ENCODE results near the gene MYLK3.
"Not testable (repeated sequence)": the region's sequence is repeated elsewhere in the genome, so short reads cannot be mapped to it uniquely, and the experiment has no call there.

Gene MYLK3

GRCh38 chr16:46695937-46696336, 52.2 kb downstream of the MYLK3 start:
- no peak for DNase-seq (ENCODE audit: low read depth, low spot score)
- H3K27ac ChIP-seq: no peak overlapping the region

- no peak overlapping the region for H3K27ac ChIP-seq
- DNase-seq (ENCODE audit: low read depth, low spot score): no peak
Observed at GRCh38 chr16:46693598-46693997, 54.5 kb downstream of the MYLK3 start.

GRCh38 chr16:46691726-46692125, 56.4 kb downstream of the MYLK3 start:
- no peak for DNase-seq (ENCODE audit: low read depth, low spot score)
- no peak overlapping the region for H3K27ac ChIP-seq

- DNase-seq (ENCODE audit: low read depth, low spot score): no peak
- peak overlapping the region; percentile 87 for H3K27ac ChIP-seq
Observed at GRCh38 chr16:46690281-46691178, 57.6 kb downstream of the MYLK3 start.

GRCh38 chr16:46689365-46690280, 58.5 kb downstream of the MYLK3 start, which contains the start of gene ORC6:
ORC6 (plus strand) TSS chr16:46689659; CDS start chr16:46689706, 47 bp downstream.
- peak; percentile 73 for DNase-seq (ENCODE audit: low read depth, low spot score)
- peak within 1 kb of the TSS; percentile 87 for H3K27ac ChIP-seq

- DNase-seq (ENCODE audit: low read depth, low spot score): peak; percentile 95
- peak within 1 kb of the TSS; percentile 87 for H3K27ac ChIP-seq
Observed at GRCh38 chr16:46688654-46689364, 59.3 kb downstream of the MYLK3 start, which contains the start of gene VPS35. VPS35 (minus strand) TSS chr16:46689178; CDS start chr16:46689133, 45 bp downstream.

GRCh38 chr16:46688101-46688653, 60.0 kb downstream of the MYLK3 start:
- DNase-seq (ENCODE audit: low read depth, low spot score): peak; percentile 72
- peak overlapping the region; percentile 87 for H3K27ac ChIP-seq

GRCh38 chr16:46687486-46687885, 60.7 kb downstream of the MYLK3 start:
- DNase-seq (ENCODE audit: low read depth, low spot score): no peak
- H3K27ac ChIP-seq: peak overlapping the region; percentile 87

GRCh38 chr16:46686815-46687473, 61.2 kb downstream of the MYLK3 start:
- peak overlapping the region; percentile 87 for H3K27ac ChIP-seq
- no peak for DNase-seq (ENCODE audit: low read depth, low spot score)

GRCh38 chr16:46681867-46682266, 66.3 kb downstream of the MYLK3 start:
- DNase-seq (ENCODE audit: low read depth, low spot score); H3K27ac ChIP-seq: not testable (repeated sequence)

- not testable (repeated sequence) for DNase-seq (ENCODE audit: low read depth, low spot score); H3K27ac ChIP-seq
Observed at GRCh38 chr16:46677943-46678342, 70.2 kb downstream of the MYLK3 start.

- peak; percentile 12 for DNase-seq (ENCODE audit: low read depth, low spot score)
- H3K27ac ChIP-seq: peak overlapping the region; percentile 39
Observed at GRCh38 chr16:46673320-46674013, 74.7 kb downstream of the MYLK3 start.

GRCh38 chr16:46662123-46662522, 86.0 kb downstream of the MYLK3 start:
- no peak for DNase-seq (ENCODE audit: low read depth, low spot score)
- no peak overlapping the region for H3K27ac ChIP-seq

GRCh38 chr16:46658925-46659324, 89.2 kb downstream of the MYLK3 start:
- DNase-seq (ENCODE audit: low read depth, low spot score): no peak
- no peak overlapping the region for H3K27ac ChIP-seq
